Smooth muscle cell (in vitro differentiated cells): Measurements from ENCODE around the gene SUPT4H1. TPM values are rescaled to one million over a fixed set of nuclear protein-coding genes. Genes with fewer than 3 reads are reported as not detected.

Experiments used
- DNase-seq: peaks from one replicate; lab custom pipeline; 2025; ENCODE audit not compliant: unreplicated experiment; lab: John Stamatoyannopoulos, UW
- H2AFZ ChIP-seq: fragments of 200-600 bp; sonication (generic); 2 replicates; pipeline ENCODE4 v1.6.0; 2016; ENCODE audit warnings: antibody characterized with exemption, low read depth, mild to moderate bottlenecking
- H3F3A ChIP-seq: fragments of 200-600 bp; sonication (generic); 2 replicates; pipeline ENCODE4 v1.6.0; 2017; ENCODE audit warnings: antibody characterized with exemption, low read depth
- H3K27ac ChIP-seq: fragments of 200-600 bp; sonication (generic); 2 replicates; pipeline ENCODE4 v1.5.1; 2016; ENCODE audit warnings: low read depth, mild to moderate bottlenecking
- H3K27me3 ChIP-seq: fragments of 200-600 bp; sonication (generic); 2 replicates; pipeline ENCODE4 v1.6.1; 2016; ENCODE audit warnings: low read depth, mild to moderate bottlenecking
- H3K36me3 ChIP-seq: fragments of 200-600 bp; sonication (generic); 2 replicates; pipeline ENCODE4 v1.5.1; 2016; ENCODE audit warnings: low read depth
- H3K4me1 ChIP-seq: fragments of 200-600 bp; sonication (generic); 2 replicates; pipeline ENCODE4 v1.5.1; 2016; ENCODE audit warnings: low read depth
- H3K4me2 ChIP-seq: fragments of 200-600 bp; sonication (generic); 2 replicates; pipeline ENCODE4 v1.6.0; 2016; ENCODE audit warnings: mild to moderate bottlenecking
- H3K4me3 ChIP-seq: fragments of 200-600 bp; sonication (generic); 2 replicates; pipeline ENCODE4 v1.5.1; 2016; ENCODE audit warnings: mild to moderate bottlenecking
- H3K79me2 ChIP-seq: fragments of 200-600 bp; sonication (generic); 2 replicates; pipeline ENCODE4 v1.6.0; 2016; ENCODE audit warnings: low read depth, mild to moderate bottlenecking
- H3K9ac ChIP-seq: fragments of 200-600 bp; sonication (generic); 2 replicates; pipeline ENCODE4 v1.6.0; 2016; ENCODE audit warnings: low read depth
- H3K9me3 ChIP-seq: fragments of 200-600 bp; sonication (generic); replicated peaks from 2 replicates; pipeline ENCODE4 v1.5.1; 2016; ENCODE audit warnings: low read depth
- H4K20me1 ChIP-seq: fragments of 200-600 bp; sonication (generic); 2 replicates; pipeline ENCODE4 v1.6.0; 2016; ENCODE audit warnings: low read depth
- WGBS: methylation state at CpG from one replicate; pipeline ENCODE4 v1.1.7; 2016; ENCODE audit warnings: low lambda C conversion rate; 5-methylcytosine and 5-hydroxymethylcytosine counted together
- polyA plus RNA-seq: library from polyadenylated mRNA; unstranded; fragments of >200 nt; fragmentation: Nextera tagmentation; extraction: Ambion mirVana; gene quantifications from 2 replicates; pipeline ENCODE4 v1.2.1, GENCODE V29; 2016
- total RNA-seq: library from RNA; depleted of rRNA; stranded (reverse); fragments of >200 nt; gene quantifications from 2 replicates; pipeline ENCODE4 v1.2.3, GENCODE V29; 2014
- TF ChIP-seq, protein P1 (sequence below): fragments of 200-600 bp; sonication (generic); IDR thresholded peaks from 2 replicates; pipeline ENCODE4 v1.5.1; 2017; ENCODE audit warnings: borderline replicate concordance, mild to moderate bottlenecking, antibody characterized with exemption; ENCODE audit not compliant: insufficient read depth, poor library complexity, severe bottlenecking

The SUPT4H1 gene
- total and polyA plus RNA-seq, 2 experiments from 2014 or later = 66.1 to 107 TPM

DNA sequence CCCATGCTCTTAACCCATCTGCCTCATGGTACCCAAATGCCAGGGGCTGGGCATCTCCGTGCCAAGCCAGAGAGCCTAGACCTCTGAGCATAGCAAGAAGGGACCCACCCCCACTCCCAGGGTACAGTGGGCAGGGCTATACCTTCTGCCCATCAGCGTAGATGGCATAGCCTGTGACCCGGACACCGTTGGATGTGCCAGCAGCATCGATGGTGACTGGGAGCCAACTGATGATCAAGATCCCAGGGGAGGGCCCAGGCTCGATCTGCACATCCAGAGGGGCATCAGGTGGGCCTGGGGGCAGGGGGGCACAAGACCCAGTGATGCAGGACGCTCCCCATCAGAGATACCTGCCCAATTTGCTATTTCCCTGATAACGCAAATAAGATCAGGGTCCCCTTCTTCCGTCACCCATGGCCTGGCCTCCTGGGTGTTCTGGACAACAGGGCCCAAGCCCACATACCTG is 40.5 kb downstream of the SUPT4H1 start:
- no peak for DNase-seq
- H3K9ac ChIP-seq = no peak overlapping the region
- no peaks in the 10 kb centered on the region for H3F3A ChIP-seq
- H2AFZ ChIP-seq = no peak overlapping the region
- no peaks in the 10 kb centered on the region for H3K9me3 ChIP-seq
- no peak overlapping the region for H3K27ac ChIP-seq
- no peaks in the 10 kb centered on the region for H3K4me1 ChIP-seq
- H4K20me1 ChIP-seq = no peaks in the 10 kb centered on the region
- H3K79me2 ChIP-seq = no peaks in the 10 kb centered on the region
- TF ChIP-seq, protein P1, sequence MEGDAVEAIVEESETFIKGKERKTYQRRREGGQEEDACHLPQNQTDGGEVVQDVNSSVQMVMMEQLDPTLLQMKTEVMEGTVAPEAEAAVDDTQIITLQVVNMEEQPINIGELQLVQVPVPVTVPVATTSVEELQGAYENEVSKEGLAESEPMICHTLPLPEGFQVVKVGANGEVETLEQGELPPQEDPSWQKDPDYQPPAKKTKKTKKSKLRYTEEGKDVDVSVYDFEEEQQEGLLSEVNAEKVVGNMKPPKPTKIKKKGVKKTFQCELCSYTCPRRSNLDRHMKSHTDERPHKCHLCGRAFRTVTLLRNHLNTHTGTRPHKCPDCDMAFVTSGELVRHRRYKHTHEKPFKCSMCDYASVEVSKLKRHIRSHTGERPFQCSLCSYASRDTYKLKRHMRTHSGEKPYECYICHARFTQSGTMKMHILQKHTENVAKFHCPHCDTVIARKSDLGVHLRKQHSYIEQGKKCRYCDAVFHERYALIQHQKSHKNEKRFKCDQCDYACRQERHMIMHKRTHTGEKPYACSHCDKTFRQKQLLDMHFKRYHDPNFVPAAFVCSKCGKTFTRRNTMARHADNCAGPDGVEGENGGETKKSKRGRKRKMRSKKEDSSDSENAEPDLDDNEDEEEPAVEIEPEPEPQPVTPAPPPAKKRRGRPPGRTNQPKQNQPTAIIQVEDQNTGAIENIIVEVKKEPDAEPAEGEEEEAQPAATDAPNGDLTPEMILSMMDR = no peak
- no peak overlapping the region for H3K4me3 ChIP-seq
- H3K36me3 ChIP-seq = no peaks in the 10 kb centered on the region
- H3K27me3 ChIP-seq = no peaks in the 10 kb centered on the region
- no peak overlapping the region for H3K4me2 ChIP-seq
- WGBS = 100% methylated on average over 9 of the region's 9 CpGs

DNA sequence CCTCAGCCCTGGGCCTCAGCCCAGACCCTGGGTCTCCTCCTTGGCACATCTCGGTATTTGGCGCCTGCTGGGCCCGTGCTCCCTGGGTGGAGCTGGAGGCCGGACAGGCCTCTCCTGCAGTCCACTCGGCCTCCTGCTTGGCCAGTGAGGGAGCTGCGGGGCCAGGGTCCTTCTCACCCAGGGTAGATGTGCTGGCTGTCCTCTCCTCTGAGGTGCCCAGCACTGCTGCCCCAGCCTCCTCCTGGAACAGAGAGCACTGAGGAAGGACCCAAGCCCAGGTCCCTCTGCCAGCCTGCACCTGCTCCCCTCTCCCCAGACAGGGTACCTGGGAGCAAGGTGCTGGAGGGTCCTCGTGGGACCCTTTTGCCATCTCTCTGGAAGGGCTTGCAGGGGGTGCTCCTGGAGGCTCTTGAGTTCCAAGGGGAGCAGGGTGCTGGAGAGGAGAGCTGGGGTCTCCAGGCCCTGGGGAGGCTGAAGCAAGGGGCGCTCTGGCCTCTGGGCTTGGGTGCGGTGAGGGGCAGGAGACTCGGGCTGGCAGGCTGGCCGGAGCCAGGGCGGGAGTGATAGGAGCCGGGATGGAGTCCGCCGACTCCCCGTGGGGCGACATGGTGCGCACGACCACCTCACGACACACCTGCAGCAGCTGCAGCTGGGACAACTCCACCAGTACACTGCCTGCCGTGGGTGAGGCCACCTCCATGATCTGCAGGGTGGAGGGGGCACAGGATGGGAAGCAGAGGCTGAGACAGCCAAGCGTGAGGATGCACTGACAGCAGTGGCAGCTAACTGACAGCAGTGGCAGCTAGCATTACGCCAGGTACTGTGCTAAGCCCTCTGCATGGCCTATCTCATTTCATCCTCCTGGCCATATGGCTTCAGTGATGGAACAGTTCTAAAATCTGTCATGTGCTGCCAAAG is 41.2 kb downstream of the SUPT4H1 start:
- H3K79me2 ChIP-seq = no peaks in the 10 kb centered on the region
- H3K4me1 ChIP-seq = no peaks in the 10 kb centered on the region
- H3K36me3 ChIP-seq = no peaks in the 10 kb centered on the region
- no peaks in the 10 kb centered on the region for H4K20me1 ChIP-seq
- H3K4me3 ChIP-seq = no peak overlapping the region
- no peak for DNase-seq
- no peak overlapping the region for H3K27ac ChIP-seq
- no peak overlapping the region for H2AFZ ChIP-seq
- no peak overlapping the region for H3K9ac ChIP-seq
- no peaks in the 10 kb centered on the region for H3K9me3 ChIP-seq
- no peaks in the 10 kb centered on the region for H3K27me3 ChIP-seq
- 93% methylated on average over 16 of the region's 23 CpGs for WGBS
- no peak overlapping the region for H3K4me2 ChIP-seq
- TF ChIP-seq, protein P1 = no peak
- H3F3A ChIP-seq = no peaks in the 10 kb centered on the region

DNA sequence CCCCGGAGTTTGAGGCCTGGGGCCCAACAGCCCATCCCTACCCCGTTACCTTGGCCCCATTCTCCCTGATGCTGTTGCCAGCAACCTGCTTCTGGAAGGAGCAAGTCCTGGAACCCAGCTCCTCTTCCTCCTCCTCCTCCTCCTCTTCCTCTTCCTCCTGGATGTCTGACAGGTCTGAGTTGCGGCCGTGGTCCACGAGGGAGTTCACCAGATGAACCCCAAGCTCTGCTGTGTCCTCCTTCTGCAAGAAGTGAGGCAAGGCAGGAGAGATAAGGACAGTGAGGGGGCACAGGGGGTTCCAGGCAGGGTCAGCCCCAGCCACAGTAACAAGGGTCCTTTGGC is 42.1 kb downstream of the SUPT4H1 start:
- Histone ChIP-seq H3K4me3 (no peak overlapping the region), H3K79me2 (no peaks in the 10 kb centered on the region), H3K27me3 (no peaks in the 10 kb centered on the region), H3K36me3 (no peaks in the 10 kb centered on the region), H3K27ac (no peak overlapping the region), H2AFZ (no peak overlapping the region), H3K4me2 (no peak overlapping the region), H3K9me3 (no peaks in the 10 kb centered on the region), H3K4me1 (no peaks in the 10 kb centered on the region), H3K9ac (no peak overlapping the region), H4K20me1 (no peaks in the 10 kb centered on the region), H3F3A (no peaks in the 10 kb centered on the region)
- DNase-seq = no peak
- TF ChIP-seq, protein P1 = no peak
- WGBS = 85% methylated on average over 5 of the region's 5 CpGs
